Measurements from ENCODE around the gene STIP1. TPM values are rescaled to one million over a fixed set of nuclear protein-coding genes. Genes with fewer than 3 reads are reported as not detected.

The STIP1 gene
- total and polyA plus RNA-seq, 2 of the 8 experiments (the other 6 are each of a cell fraction or from before 2014, with no cell fraction given): 140 to 329 TPM

DNA sequence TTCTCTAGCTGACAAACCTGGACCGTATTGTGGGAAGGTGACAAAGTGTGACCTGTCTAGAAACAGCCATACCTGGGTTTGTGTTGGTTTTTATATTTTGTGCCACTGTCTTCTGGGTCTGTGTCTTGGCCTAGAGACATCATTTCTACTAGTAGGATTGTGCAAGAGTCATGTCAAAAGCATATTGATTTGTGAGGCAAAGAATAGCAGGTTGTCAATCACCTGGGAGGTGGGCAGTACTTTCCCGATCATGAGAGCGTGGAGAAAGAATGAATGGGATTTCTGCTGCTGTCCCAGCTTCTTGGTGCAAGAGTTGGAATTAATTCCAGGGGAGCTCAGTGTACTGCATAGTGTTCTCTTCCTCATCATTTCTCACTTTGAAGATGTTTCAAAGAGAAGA, 15.6 kb downstream of the STIP1 start (continued):
- TF ChIP-seq RAD21 (IDR thresholded peaks at IDR 0.05 in 1 of 2, conservative IDR thresholded peaks at IDR 0.05 in 1 of 2; ENCODE audit: low read depth in 2 of 2, low read length in 2 of 2): no peak
- no peak for TF ChIP-seq BRCA1 (IDR thresholded peaks at IDR 0.05; ENCODE audit: low read depth, low read length)
- no peak for TF ChIP-seq TCF12 (IDR thresholded peaks at IDR 0.05; ENCODE audit: low read depth, low read length)
- TF ChIP-seq SIRT6 (IDR thresholded peaks at IDR 0.05; ENCODE audit: low read length): no peak
- TF ChIP-seq POU5F1 (IDR thresholded peaks at IDR 0.05; ENCODE audit: low read depth, low read length): no peak
- no peak for TF ChIP-seq SIX5 (IDR thresholded peaks at IDR 0.05; ENCODE audit: low read depth, low read length)
- no peak for TF ChIP-seq BACH1 (IDR thresholded peaks at IDR 0.05; ENCODE audit: low read length)

All from H1 (cell line).